Calu3 (cell line): ENCODE data around the gene CASP9. TPM values are rescaled to one million over a fixed set of nuclear protein-coding genes. Genes with fewer than 3 reads are reported as not detected.

Experiments
- BruUV-seq: library from RNA; stranded (reverse); fragments of 400-500 nt; replicated peaks from 2 replicates; lab custom pipeline; 2021; lab: Mats Ljungman, UMichigan
- CTCF ChIA-PET: fragments of 300-600 bp; sonication (Branson Sonifier 250); formaldehyde crosslinking; loops from one replicate; lab custom pipeline; 2022; ENCODE audit warnings: antibody characterized with exemption; lab: Charles Lee
- DNase-seq: peaks from one replicate; pipeline ENCODE4 v3.0.0; 2022
- H3K27ac Mint-ChIP-seq: one replicate; pipeline ENCODE4 v1.8.0; 2022; ENCODE audit warnings: mixed read lengths; ENCODE audit not compliant: unreplicated experiment
- H3K27me3 Mint-ChIP-seq: one replicate; pipeline ENCODE4 v1.8.0; 2022; ENCODE audit warnings: mixed read lengths; ENCODE audit not compliant: unreplicated experiment
- H3K36me3 Mint-ChIP-seq: one replicate; pipeline ENCODE4 v1.8.0; 2022; ENCODE audit warnings: mild to moderate bottlenecking, moderate library complexity, mixed read lengths; ENCODE audit not compliant: insufficient read depth, unreplicated experiment
- H3K4me1 Mint-ChIP-seq: one replicate; pipeline ENCODE4 v1.8.0; 2022; ENCODE audit warnings: mild to moderate bottlenecking, low read depth, mixed read lengths; ENCODE audit not compliant: unreplicated experiment
- H3K4me3 Mint-ChIP-seq: one replicate; pipeline ENCODE4 v1.8.0; 2022; ENCODE audit warnings: mild to moderate bottlenecking, low read depth, moderate library complexity, mixed read lengths; ENCODE audit not compliant: unreplicated experiment
- H3K9me3 Mint-ChIP-seq: one replicate; pipeline ENCODE4 v1.8.0; 2022; ENCODE audit warnings: low read depth, mixed read lengths; ENCODE audit not compliant: unreplicated experiment
- CTCF ChIP-seq: fragments of 200-600 bp; IDR thresholded peaks from one replicate; pipeline ENCODE4 v1.8.0; 2022; ENCODE audit warnings: antibody characterized with exemption; ENCODE audit not compliant: unreplicated experiment
- intact Hi-C: fragments of 100-400 bp; cut with micrococcal nuclease; formaldehyde crosslinking; loops from one replicate; pipeline ENCODE4 v1.10.0; 2022; ENCODE audit not compliant: unreplicated experiment
- total RNA-seq: library from RNA; stranded (reverse); gene quantifications from 2 replicates; pipeline ENCODE4 v1.2.3, GENCODE V29; 2022

CASP9 gene
- total RNA-seq, 1 experiment from 2014 or later = 8.4 TPM

GRCh38 chr1:15452866-15453571 is 71.0 kb downstream of the CASP9 start:
- CTCF ChIA-PET = no interaction called here
- no TSS peak for BruUV-seq
- no peak for DNase-seq
- intact Hi-C loops = no loop called here
- Mint-ChIP-seq H3K9me3 (no peaks in the 10 kb centered on the region), H3K4me3 (no peak overlapping the region), H3K4me1 (no peaks in the 10 kb centered on the region), H3K27ac (no peak overlapping the region), H3K27me3 (no peaks in the 10 kb centered on the region), H3K36me3 (no peaks in the 10 kb centered on the region)
- TF ChIP-seq CTCF = no peak

- Mint-ChIP-seq H3K9me3 (no peaks in the 10 kb centered on the region), H3K36me3 (no peaks in the 10 kb centered on the region), H3K4me1 (no peaks in the 10 kb centered on the region), H3K27me3 (peaks cover 5% of the 10 kb centered on the region), H3K4me3 (no peak overlapping the region), H3K27ac (no peak overlapping the region)
- DNase-seq = no peak
- intact Hi-C loops = no loop called here
- CTCF ChIA-PET = no interaction called here
- no TSS peak for BruUV-seq
- no peak for TF ChIP-seq CTCF
Observed at GRCh38 chr1:15452216-15452615, 71.8 kb downstream of the CASP9 start.

GRCh38 chr1:15451014-15451722 is 72.8 kb downstream of the CASP9 start:
- no peak overlapping the region for H3K27ac Mint-ChIP-seq
- intact Hi-C loops = no loop called here
- CTCF ChIA-PET = no interaction called here
- H3K4me1 Mint-ChIP-seq = no peaks in the 10 kb centered on the region
- no peaks in the 10 kb centered on the region for H3K9me3 Mint-ChIP-seq
- H3K36me3 Mint-ChIP-seq = no peaks in the 10 kb centered on the region
- DNase-seq = no peak
- no peak overlapping the region for H3K4me3 Mint-ChIP-seq
- no peak for TF ChIP-seq CTCF
- H3K27me3 Mint-ChIP-seq = peaks cover 15% of the 10 kb centered on the region
- BruUV-seq = no TSS peak

- intact Hi-C loops = no loop called here
- peaks cover 27% of the 10 kb centered on the region for H3K27me3 Mint-ChIP-seq
- no peak for DNase-seq
- H3K4me3 Mint-ChIP-seq = no peak overlapping the region
- no TSS peak for BruUV-seq
- no peak overlapping the region for H3K27ac Mint-ChIP-seq
- CTCF ChIA-PET = no interaction called here
- H3K9me3 Mint-ChIP-seq = no peaks in the 10 kb centered on the region
- no peak for TF ChIP-seq CTCF
- no peaks in the 10 kb centered on the region for H3K4me1 Mint-ChIP-seq
- H3K36me3 Mint-ChIP-seq = no peaks in the 10 kb centered on the region
Observed at GRCh38 chr1:15449567-15449966, 74.4 kb downstream of the CASP9 start.
